Measurements from ENCODE around the gene ESF1. TPM values are rescaled to one million over a fixed set of nuclear protein-coding genes. Genes with fewer than 3 reads are reported as not detected.

Gene ESF1
- total and polyA plus RNA-seq, 9 of the 15 experiments (the other 6 are each of a cell fraction or from before 2014, with no cell fraction given): 7.0 to 30.4 (median 18.6) TPM

DNA sequence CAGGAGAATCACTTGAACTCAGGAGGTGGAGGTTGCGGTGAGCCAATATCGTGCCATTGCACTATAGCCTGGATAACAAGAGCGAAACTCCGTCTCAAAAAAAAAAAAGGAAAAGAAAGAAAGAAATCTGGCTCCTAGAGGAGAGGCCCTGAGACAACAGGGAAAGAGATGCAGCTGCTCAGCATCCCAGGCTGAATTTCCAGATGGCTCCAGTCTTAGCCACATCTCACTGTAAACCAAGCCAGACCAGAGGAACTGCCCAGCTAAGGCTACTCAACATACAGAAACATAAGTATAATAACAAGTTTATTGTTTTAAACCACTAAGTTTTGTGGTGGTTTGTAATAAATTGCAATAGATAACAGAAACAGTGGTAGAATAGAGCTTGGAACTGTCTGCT, 107.5 kb downstream of the ESF1 start:
- 9% methylated on average over 2 of the region's 4 CpGs for WGBS (ENCODE audit: insufficient coverage, low coverage, missing lambda C conversion rate)
- intact Hi-C loops (cut with micrococcal nuclease) (no loop called here), in situ Hi-C loops (cut with MboI) (no loop called here)
- Histone ChIP-seq H4K20me1 (replicated peaks; ENCODE audit: control insufficient read depth, insufficient read depth, low read length) (no peaks in the 10 kb centered on the region), H3K27ac (ENCODE audit: extremely low read depth, low read depth, low read length) (no peak overlapping the region), H3K36me3 (ENCODE audit: control insufficient read depth, insufficient read depth, low read length) (no peaks in the 10 kb centered on the region), H3K4me3 (no peak overlapping the region), H2AFZ (ENCODE audit: low read depth, low read length) (no peak overlapping the region), H3K9me3 (replicated peaks; ENCODE audit: control insufficient read depth, insufficient read depth, low read depth, low read length) (no peaks in the 10 kb centered on the region), H3K9me1 (ENCODE audit: control insufficient read depth, insufficient read depth, low read length) (no peaks in the 10 kb centered on the region), H3K27me3 (ENCODE audit: control insufficient read depth in 2 of 2, insufficient read depth in 2 of 2, low read length in 2 of 2) (no peaks in the 10 kb centered on the region), H3K9ac (ENCODE audit: insufficient read depth in 1 of 2, low read depth in 2 of 2, low read length in 2 of 2) (no peak overlapping the region), H3K4me1 (replicated peaks in 1 of 2; ENCODE audit: control insufficient read depth in 2 of 2, insufficient read depth in 2 of 2, low read length in 2 of 2) (no peaks in the 10 kb centered on the region), H3K79me2 (ENCODE audit: control insufficient read depth, insufficient read depth, low read length) (no peaks in the 10 kb centered on the region), H3K4me2 (ENCODE audit: insufficient read depth, low read length) (no peak overlapping the region)
- CTCF ChIA-PET (ENCODE audit: low intra/inter-chr PET ratio): no interaction called here
- no peak for FAIRE-seq
- DNase-seq (ENCODE audit: extremely low read depth in 1 of 4, low spot score in 3 of 4): no peak
- ATAC-seq: no peak
- BruUV-seq (replicated peaks): no TSS peak
- POLR2A ChIA-PET: interaction anchor here (0.8 kb wide), 1 partner anchor 34 kb away, joined by 3 read pairs; no protein-coding TSS in a partner anchor
- TF ChIP-seq, protein P1, sequence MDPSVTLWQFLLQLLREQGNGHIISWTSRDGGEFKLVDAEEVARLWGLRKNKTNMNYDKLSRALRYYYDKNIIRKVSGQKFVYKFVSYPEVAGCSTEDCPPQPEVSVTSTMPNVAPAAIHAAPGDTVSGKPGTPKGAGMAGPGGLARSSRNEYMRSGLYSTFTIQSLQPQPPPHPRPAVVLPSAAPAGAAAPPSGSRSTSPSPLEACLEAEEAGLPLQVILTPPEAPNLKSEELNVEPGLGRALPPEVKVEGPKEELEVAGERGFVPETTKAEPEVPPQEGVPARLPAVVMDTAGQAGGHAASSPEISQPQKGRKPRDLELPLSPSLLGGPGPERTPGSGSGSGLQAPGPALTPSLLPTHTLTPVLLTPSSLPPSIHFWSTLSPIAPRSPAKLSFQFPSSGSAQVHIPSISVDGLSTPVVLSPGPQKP (CRISPR knock-in tag; IDR thresholded peaks at IDR 0.05): no peak
- TF ChIP-seq SMC3 (conservative IDR thresholded peaks at IDR 0.05; ENCODE audit: insufficient read depth, low read depth, low read length) (no peak), ZNF586 (CRISPR knock-in tag; conservative IDR thresholded peaks at IDR 0.05) (no peak), ZNF239 (CRISPR knock-in tag; IDR thresholded peaks at IDR 0.05) (no peak), ZNF785 (CRISPR knock-in tag; IDR thresholded peaks at IDR 0.05) (no peak), NRF1 (conservative IDR thresholded peaks at IDR 0.05 in 1 of 2, IDR thresholded peaks at IDR 0.05 in 1 of 2) (no peak), ZBTB1 (CRISPR knock-in tag; IDR thresholded peaks at IDR 0.05; ENCODE audit: borderline replicate concordance, low read depth) (no peak)
- TF ChIP-seq, protein P2, sequence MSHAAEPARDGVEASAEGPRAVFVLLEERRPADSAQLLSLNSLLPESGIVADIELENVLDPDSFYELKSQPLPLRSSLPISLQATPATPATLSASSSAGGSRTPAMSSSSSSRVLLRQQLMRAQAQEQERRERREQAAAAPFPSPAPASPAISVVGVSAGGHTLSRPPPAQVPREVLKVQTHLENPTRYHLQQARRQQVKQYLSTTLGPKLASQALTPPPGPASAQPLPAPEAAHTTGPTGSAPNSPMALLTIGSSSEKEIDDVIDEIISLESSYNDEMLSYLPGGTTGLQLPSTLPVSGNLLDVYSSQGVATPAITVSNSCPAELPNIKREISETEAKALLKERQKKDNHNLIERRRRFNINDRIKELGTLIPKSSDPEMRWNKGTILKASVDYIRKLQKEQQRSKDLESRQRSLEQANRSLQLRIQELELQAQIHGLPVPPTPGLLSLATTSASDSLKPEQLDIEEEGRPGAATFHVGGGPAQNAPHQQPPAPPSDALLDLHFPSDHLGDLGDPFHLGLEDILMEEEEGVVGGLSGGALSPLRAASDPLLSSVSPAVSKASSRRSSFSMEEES (CRISPR knock-in tag; IDR thresholded peaks at IDR 0.05): no peak

All from K562 (cell line).